Activated CD4-positive, CD25-positive, alpha-beta regulatory T cell treated with anti-CD3 and anti-CD28 coated beads, Interleukin-2, amount 50 U/mL, for 72 hours (primary cell): ENCODE measurements around the gene ERAL1.
"Not testable (repeated sequence)": the region's sequence is repeated elsewhere in the genome, so short reads cannot be mapped to it uniquely, and the experiment has no call there.

Experiments used
- DNase-seq: peaks from one replicate; pipeline ENCODE4 v3.0.0; 2021

The ERAL1 gene

GRCh38 chr17:28855336-28855679 lies 492 bp downstream of the ERAL1 start:
- DNase-seq, result no peak

- no peak for DNase-seq
Measured at GRCh38 chr17:28856028-28856574, 1.3 kb downstream of the ERAL1 start.

GRCh38 chr17:28857905-28858800 lies 3.3 kb downstream of the ERAL1 start:
- no peak for DNase-seq

- DNase-seq, result no peak
Measured at GRCh38 chr17:28858801-28859355, 4.1 kb downstream of the ERAL1 start.

- DNase-seq, result no peak
Measured at GRCh38 chr17:28860363-28860808, 5.6 kb downstream of the ERAL1 start.

GRCh38 chr17:28861393-28862203 lies 6.8 kb downstream of the ERAL1 start:
- no peak for DNase-seq

GRCh38 chr17:28862561-28862960 lies 7.7 kb downstream of the ERAL1 start:
- DNase-seq, result no peak

GRCh38 chr17:28863953-28864352 lies 9.1 kb downstream of the ERAL1 start:
- no peak for DNase-seq

- no peak for DNase-seq
Measured at GRCh38 chr17:28864991-28865849, 10.4 kb downstream of the ERAL1 start.

- DNase-seq, result no peak
Measured at GRCh38 chr17:28865946-28866752, 11.3 kb downstream of the ERAL1 start.

- DNase-seq, result no peak
Measured at GRCh38 chr17:28867276-28867675, 12.5 kb downstream of the ERAL1 start.

- no peak for DNase-seq
Measured at GRCh38 chr17:28871056-28871579, 16.3 kb downstream of the ERAL1 start.

GRCh38 chr17:28873839-28874238 lies 19.0 kb downstream of the ERAL1 start:
- no peak for DNase-seq

- no peak for DNase-seq
Measured at GRCh38 chr17:28874750-28875149, 19.9 kb downstream of the ERAL1 start.

GRCh38 chr17:28875848-28876550 lies 21.2 kb downstream of the ERAL1 start:
- DNase-seq, result no peak

GRCh38 chr17:28877150-28877711 lies 22.4 kb downstream of the ERAL1 start:
- not testable (repeated sequence) for DNase-seq

- DNase-seq, result no peak
Measured at GRCh38 chr17:28878158-28878910, 23.5 kb downstream of the ERAL1 start.

- DNase-seq, result no peak
Measured at GRCh38 chr17:28878981-28879380, 24.2 kb downstream of the ERAL1 start.

- DNase-seq, result no peak
Measured at GRCh38 chr17:28879886-28880571, 25.2 kb downstream of the ERAL1 start.
